Motor neuron (in vitro differentiated cells): ENCODE measurements around the gene DOCK1. TPM values are rescaled to one million over a fixed set of nuclear protein-coding genes. Genes with fewer than 3 reads are reported as not detected.
A peak's percentile ranks its signal among the peaks of the same experiment; 100 is the strongest.
"Not testable (repeated sequence)": the region's sequence is repeated elsewhere in the genome, so short reads cannot be mapped to it uniquely, and the experiment has no call there.

Source experiments
- ATAC-seq, 8 experiments: fragments of 200-7000 bp; cut with Tn5 transposase; replicated peaks in 6 of 8; 2 replicates each; pipeline ENCODE4 v1.8.0; 2021; ENCODE audit warnings: mild to moderate bottlenecking in 8 of 8, moderate library complexity in 8 of 8
- H3K27ac ChIP-seq, 2 donors: fragments of 250-450 bp; sonication (Bioruptor Pico); 2 replicates each; pipeline ENCODE4 v1.9.0; 2021; ENCODE audit warnings: antibody characterized with exemption in 2 of 2, mild to moderate bottlenecking in 2 of 2, moderate library complexity in 1 of 2
- H3K4me1 ChIP-seq, 2 donors: fragments of 250-450 bp; sonication (Bioruptor Pico); replicated peaks in 1 of 2; 2 replicates each; pipeline ENCODE4 v1.6.1; 2021; ENCODE audit warnings: antibody characterized with exemption in 2 of 2, mild to moderate bottlenecking in 2 of 2, moderate library complexity in 1 of 2
- H3K4me3 ChIP-seq, 5 donors: fragments of 250-450 bp; sonication (Bioruptor Pico); 2 replicates each; pipeline ENCODE4 v1.9.0; 2021; ENCODE audit warnings: antibody characterized with exemption in 5 of 5, mild to moderate bottlenecking in 5 of 5, moderate library complexity in 4 of 5
- WGBS, 10 experiments: fragments of 450-650 bp; shearing (Covaris generic); methylation state at CpG; one replicate each; pipeline ENCODE4 v1.0.0; 2022; 5-methylcytosine and 5-hydroxymethylcytosine counted together
- in situ Hi-C, 9 experiments: fragments of 400-800 bp; cut with MboI; loops; one replicate each; pipeline ENCODE4 v1.15.0; 2021; ENCODE audit warnings: low sequenced_read_pairs in 9 of 9, low pct_unique_long_range_greater_than_20kb in 2 of 9; ENCODE audit not compliant: unreplicated experiment in 9 of 9
- total RNA-seq, 8 experiments: library from RNA; unstranded; fragments of 300-600 nt; gene quantifications; 2 replicates each; pipeline versions ENCODE4 v1.2.3 to v1.2.4, GENCODE V29; 2022

Gene DOCK1
- 10 to 100 TPM in 7 of 8 experiments, 1 to 10 TPM in 1; 8.8 to 85.4 (median 23.0) TPM for total RNA-seq

- H3K27ac ChIP-seq, result peak within 1 kb of the TSS in 1 of 2 donors; percentile 41
- in situ Hi-C loops, result no loop called here
- peak within 1 kb of the TSS; percentile 50 to 71 (median 55) for H3K4me3 ChIP-seq
- 0 to 27% (median 0%) methylated on average over 1 to 14 of the region's 108 CpGs; no CpG with 5 or more reads in 7 of the 10 experiments for WGBS, 10 experiments
- H3K4me1 ChIP-seq, result peaks cover 0 to 14% of the 10 kb centered on the region in 2 donors
- ATAC-seq, result peak; percentile 64 to 86 (median 68)
Observed at GRCh38 chr10:126904818-126905701, at the start of gene DOCK1. Gene DOCK1, plus strand, starts transcription at chr10:126905428. Its CDS starts 90 bp downstream, at chr10:126905518.

- Histone ChIP-seq H3K27ac (no peak overlapping the region), H3K4me3 (no peak overlapping the region), H3K4me1 (peaks cover 0 to 5% of the 10 kb centered on the region in 2 donors)
- in situ Hi-C loops, result no loop called here
- WGBS, 10 experiments, result 0 to 100% (median 82%) methylated on average over 1 to 8 of the region's 8 CpGs; no CpG with 5 or more reads in 3 of the 10 experiments
- ATAC-seq, result no peak
Observed at GRCh38 chr10:126857178-126857806, 47.9 kb upstream of the DOCK1 start.

GRCh38 chr10:126867567-126868365, 37.5 kb upstream of the DOCK1 start:
- in situ Hi-C loops, result no loop called here
- H3K27ac ChIP-seq, result no peak overlapping the region

GRCh38 chr10:126868371-126868770, 36.9 kb upstream of the DOCK1 start:
- in situ Hi-C loops, result no loop called here
- WGBS, 10 experiments, result 50 to 100% (median 77%) methylated on average over 1 to 4 of the region's 6 CpGs; no CpG with 5 or more reads in 1 of the 10 experiments
- Histone ChIP-seq H3K4me1 (peaks cover 0 to 4% of the 10 kb centered on the region in 2 donors), H3K27ac (no peak overlapping the region), H3K4me3 (no peak overlapping the region)
- ATAC-seq, result no peak

More at GRCh38 chr10:126867567-126868365, 37.5 kb upstream of the DOCK1 start:
- H3K4me1 ChIP-seq, result peaks cover 0 to 2% of the 10 kb centered on the region in 2 donors
- no peak overlapping the region for H3K4me3 ChIP-seq
- ATAC-seq, result no peak
- 10 to 100% (median 69%) methylated on average over 1 to 8 of the region's 9 CpGs; no CpG with 5 or more reads in 1 of the 10 experiments for WGBS, 10 experiments

- in situ Hi-C loops, result no loop called here
- H3K27ac ChIP-seq, result no peak overlapping the region
- H3K4me3 ChIP-seq, result no peak overlapping the region
- peaks cover 0 to 4% of the 10 kb centered on the region in 2 donors for H3K4me1 ChIP-seq
- no peak for ATAC-seq
- WGBS, 10 experiments, result 55 to 93% (median 88%) methylated on average over 3 to 5 of the region's 7 CpGs; no CpG with 5 or more reads in 7 of the 10 experiments
Observed at GRCh38 chr10:126872135-126872534, 33.1 kb upstream of the DOCK1 start.

GRCh38 chr10:126872768-126873167, 32.5 kb upstream of the DOCK1 start:
- 13 to 89% (median 58%) methylated on average over 2 to 3 of the region's 3 CpGs; no CpG with 5 or more reads in 1 of the 10 experiments for WGBS, 10 experiments
- no peak overlapping the region for H3K27ac ChIP-seq
- H3K4me3 ChIP-seq, result no peak overlapping the region
- in situ Hi-C loops, result no loop called here
- peak in 4 of 8 experiments; percentile 39 to 46 (median 45) for ATAC-seq
- peaks cover 0 to 4% of the 10 kb centered on the region in 2 donors for H3K4me1 ChIP-seq

GRCh38 chr10:126876456-126876855, 28.8 kb upstream of the DOCK1 start:
- no peak for ATAC-seq

GRCh38 chr10:126877390-126877789, 27.8 kb upstream of the DOCK1 start:
- peaks cover 0 to 4% of the 10 kb centered on the region in 2 donors for H3K4me1 ChIP-seq
- no peak overlapping the region for H3K4me3 ChIP-seq
- in situ Hi-C loops, result no loop called here
- WGBS, 10 experiments, result 44 to 90% (median 60%) methylated on average over 1 to 2 of the region's 2 CpGs; no CpG with 5 or more reads in 4 of the 10 experiments
- no peak overlapping the region for H3K27ac ChIP-seq
- ATAC-seq, result no peak

More at GRCh38 chr10:126876456-126876855, 28.8 kb upstream of the DOCK1 start:
- in situ Hi-C loops, result no loop called here
- Histone ChIP-seq H3K4me1 (peaks cover 0 to 4% of the 10 kb centered on the region in 2 donors), H3K4me3 (no peak overlapping the region), H3K27ac (no peak overlapping the region)
- 29 to 83% (median 68%) methylated on average over 1 to 3 of the region's 3 CpGs; no CpG with 5 or more reads in 4 of the 10 experiments for WGBS, 10 experiments

- no peak for ATAC-seq
- Histone ChIP-seq H3K27ac (no peak overlapping the region), H3K4me3 (no peak overlapping the region), H3K4me1 (no peaks in the 10 kb centered on the region)
- in situ Hi-C loops, result no loop called here
- WGBS, 10 experiments, result 20 to 100% (median 88%) methylated on average over 1 to 8 of the region's 10 CpGs; no CpG with 5 or more reads in 4 of the 10 experiments
Observed at GRCh38 chr10:126878594-126878993, 26.6 kb upstream of the DOCK1 start.

GRCh38 chr10:126880926-126881325, 24.3 kb upstream of the DOCK1 start:
- no peak for ATAC-seq
- in situ Hi-C loops, result no loop called here
- Histone ChIP-seq H3K27ac (no peak overlapping the region), H3K4me3 (no peak overlapping the region), H3K4me1 (no peaks in the 10 kb centered on the region)
- 23 to 96% (median 77%) methylated on average over 2 to 5 of the region's 5 CpGs for WGBS, 10 experiments

- H3K27ac ChIP-seq, H3K4me1 ChIP-seq, H3K4me3 ChIP-seq, ATAC-seq, in situ Hi-C loops: not testable (repeated sequence)
- WGBS, 10 experiments, result 40% methylated on average over 4 of the region's 16 CpGs; no CpG with 5 or more reads in 9 of the 10 experiments
Observed at GRCh38 chr10:126882055-126882454, 23.2 kb upstream of the DOCK1 start.

- H3K4me3 ChIP-seq, H3K27ac ChIP-seq, in situ Hi-C loops, H3K4me1 ChIP-seq, ATAC-seq: not testable (repeated sequence)
- 0 to 80% (median 25%) methylated on average over 1 of the region's 1 CpG; no CpG with 5 or more reads in 5 of the 10 experiments for WGBS, 10 experiments
Observed at GRCh38 chr10:126888436-126888835, 16.8 kb upstream of the DOCK1 start.
